ENCODE measurements around the gene NGFR.

DNA sequence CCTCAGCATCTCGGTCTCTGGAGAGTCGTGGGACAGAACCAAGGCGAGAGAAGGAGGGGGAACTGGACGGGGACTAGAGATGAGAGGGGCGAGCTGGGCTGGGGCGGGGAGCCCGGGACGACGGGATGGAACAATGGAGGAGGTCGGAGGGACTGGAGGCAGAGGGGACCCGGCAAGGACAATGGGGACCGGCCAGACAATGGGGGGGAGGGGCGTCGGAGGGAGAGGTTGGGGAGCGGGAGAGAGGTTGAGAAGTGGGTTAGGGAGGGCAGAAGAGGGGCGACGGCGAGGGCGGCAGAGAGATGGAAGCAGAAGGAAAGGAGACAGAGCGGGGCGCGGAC is 719 bp downstream of the NGFR start:
- no peak for TF ChIP-seq POLR2AphosphoS5 (IDR thresholded peaks at IDR 0.05)
- TF ChIP-seq, protein P1, sequence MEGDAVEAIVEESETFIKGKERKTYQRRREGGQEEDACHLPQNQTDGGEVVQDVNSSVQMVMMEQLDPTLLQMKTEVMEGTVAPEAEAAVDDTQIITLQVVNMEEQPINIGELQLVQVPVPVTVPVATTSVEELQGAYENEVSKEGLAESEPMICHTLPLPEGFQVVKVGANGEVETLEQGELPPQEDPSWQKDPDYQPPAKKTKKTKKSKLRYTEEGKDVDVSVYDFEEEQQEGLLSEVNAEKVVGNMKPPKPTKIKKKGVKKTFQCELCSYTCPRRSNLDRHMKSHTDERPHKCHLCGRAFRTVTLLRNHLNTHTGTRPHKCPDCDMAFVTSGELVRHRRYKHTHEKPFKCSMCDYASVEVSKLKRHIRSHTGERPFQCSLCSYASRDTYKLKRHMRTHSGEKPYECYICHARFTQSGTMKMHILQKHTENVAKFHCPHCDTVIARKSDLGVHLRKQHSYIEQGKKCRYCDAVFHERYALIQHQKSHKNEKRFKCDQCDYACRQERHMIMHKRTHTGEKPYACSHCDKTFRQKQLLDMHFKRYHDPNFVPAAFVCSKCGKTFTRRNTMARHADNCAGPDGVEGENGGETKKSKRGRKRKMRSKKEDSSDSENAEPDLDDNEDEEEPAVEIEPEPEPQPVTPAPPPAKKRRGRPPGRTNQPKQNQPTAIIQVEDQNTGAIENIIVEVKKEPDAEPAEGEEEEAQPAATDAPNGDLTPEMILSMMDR (IDR thresholded peaks at IDR 0.05): no peak

Measured in transverse colon (tissue), 4 donors.